GM19452 (cell line): Measurements from ENCODE around the gene ANKRD29.

Source experiments
- ATAC-seq: cut with Tn5 transposase; IDR thresholded peaks from one replicate; pipeline ENCODE4 v1.9.1; 2021; ENCODE audit not compliant: unreplicated experiment

Gene ANKRD29

DNA sequence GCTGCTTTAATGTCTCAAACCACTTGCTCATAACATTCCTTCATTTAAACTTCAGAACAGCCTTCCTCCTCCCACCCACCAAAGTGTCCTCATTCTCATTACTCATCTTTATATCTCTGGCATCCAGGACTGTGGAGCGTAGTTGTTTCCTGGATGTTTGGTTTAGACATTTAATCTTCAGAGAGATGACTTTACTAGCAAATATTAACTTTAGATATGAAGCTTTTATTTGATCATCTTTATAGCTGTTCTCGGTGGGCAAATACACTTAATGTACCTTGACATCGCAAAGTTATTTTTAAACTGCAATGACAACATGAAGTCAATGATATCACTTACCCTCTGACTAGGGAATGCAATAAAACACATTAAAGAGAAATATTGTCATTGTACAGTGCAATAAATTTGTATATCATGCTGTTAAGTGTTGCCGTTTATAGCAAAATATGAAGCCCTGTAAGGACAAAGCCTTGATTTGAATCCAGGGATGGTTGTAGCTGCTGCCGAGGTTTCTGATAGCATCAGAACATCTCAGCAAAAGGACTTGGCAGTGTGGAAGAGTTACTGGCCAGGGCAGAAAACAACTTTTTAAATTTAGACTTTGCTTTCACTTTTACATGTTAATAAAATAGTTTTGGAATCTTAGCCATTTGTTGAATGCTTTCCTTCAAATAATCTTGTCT is 21.9 kb upstream of the ANKRD29 start:
- ATAC-seq, result no peak

DNA sequence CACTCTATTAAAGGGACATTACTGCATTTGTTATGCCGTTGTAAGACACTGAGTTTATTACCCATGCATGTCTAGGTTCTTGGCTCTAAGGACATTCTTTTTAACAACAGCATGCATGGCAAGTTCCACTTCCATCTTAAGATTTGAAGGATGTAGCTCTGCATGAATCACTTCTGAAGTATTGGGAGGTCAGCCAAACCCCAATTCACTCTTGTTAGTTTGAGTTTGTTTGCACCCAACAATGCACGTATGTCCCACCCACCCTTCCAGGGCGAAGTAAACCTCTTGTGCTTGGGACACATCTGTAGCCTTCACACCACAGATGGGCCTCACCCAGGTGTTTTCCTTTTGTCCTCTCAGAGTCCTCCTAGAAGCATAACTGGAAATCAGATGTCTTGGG is 21.0 kb upstream of the ANKRD29 start:
- no peak for ATAC-seq

DNA sequence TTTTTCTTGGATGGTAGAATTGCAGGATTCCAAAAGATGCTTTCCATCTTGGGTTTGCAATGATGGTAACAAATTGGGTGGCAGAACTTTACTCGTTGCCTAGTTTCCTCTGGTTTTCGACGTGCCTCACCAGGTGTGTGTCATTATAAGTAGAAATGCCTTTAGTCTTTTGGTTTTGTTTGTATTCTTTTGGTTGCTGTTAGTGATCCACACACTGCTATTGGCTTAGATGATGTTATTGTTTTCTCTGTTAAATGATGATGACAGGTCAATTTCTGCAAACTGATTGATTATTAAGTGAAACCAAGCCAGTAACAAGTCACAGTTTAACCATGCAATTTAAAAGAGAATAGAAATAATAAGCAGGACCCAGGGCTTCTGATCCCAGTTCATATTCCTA is 20.4 kb upstream of the ANKRD29 start:
- no peak for ATAC-seq

DNA sequence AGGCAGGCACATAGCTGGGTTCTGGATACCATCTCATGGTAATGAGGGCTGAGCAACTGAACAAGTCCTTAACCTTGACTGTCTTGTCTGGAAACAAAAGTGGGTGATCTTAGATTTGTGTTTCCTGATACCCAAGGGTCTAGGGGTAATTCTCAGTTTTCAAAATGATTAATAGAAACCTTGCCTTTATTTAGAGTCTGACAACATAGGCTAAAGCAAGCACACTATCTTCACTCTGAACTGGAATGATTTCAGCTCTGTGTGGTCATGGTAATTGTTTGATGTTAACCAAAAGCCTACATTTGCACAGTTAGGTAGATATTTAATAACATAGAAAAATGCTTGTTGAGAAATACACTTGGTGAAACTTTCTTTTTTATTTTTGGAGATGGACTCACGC is 19.8 kb upstream of the ANKRD29 start:
- no peak for ATAC-seq

DNA sequence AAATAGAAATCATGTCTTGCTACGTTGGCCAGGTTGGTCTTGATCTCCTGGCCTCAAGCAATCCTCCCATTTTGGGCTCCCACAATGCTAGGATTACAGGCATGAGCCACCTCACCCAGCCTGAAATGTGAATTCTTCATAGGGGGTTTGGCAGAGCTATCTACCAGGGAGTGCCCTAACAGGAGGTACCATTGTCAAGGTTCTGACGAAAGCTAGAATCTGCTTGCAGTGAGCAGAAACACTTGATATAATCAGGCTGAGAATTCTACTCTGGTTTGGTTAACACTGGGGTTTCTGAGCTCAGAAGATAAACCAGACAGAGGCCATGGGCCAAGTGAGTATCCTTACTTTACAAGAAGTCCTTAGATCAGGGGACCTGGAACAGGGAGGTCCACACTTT is 19.3 kb upstream of the ANKRD29 start:
- no peak for ATAC-seq

DNA sequence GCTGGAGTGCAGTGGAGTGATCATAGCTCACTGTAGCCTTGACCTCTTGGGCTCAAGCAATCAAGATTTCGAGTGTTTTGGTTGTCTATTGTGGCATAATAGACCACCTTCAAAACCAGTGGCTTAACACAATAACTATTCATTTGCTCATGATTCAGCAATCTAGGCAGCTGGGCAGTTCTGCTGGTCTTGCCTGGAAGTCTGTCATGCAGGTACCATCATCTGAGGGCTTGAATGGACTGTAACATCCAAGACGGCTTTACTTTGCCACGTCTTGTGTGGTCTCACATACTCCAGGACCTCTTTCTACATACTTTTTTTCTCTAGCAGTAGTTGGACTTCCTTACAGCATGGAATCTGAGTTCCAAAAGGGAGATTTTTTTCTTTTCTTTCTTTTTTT is 13.2 kb upstream of the ANKRD29 start:
- ATAC-seq, result no peak

DNA sequence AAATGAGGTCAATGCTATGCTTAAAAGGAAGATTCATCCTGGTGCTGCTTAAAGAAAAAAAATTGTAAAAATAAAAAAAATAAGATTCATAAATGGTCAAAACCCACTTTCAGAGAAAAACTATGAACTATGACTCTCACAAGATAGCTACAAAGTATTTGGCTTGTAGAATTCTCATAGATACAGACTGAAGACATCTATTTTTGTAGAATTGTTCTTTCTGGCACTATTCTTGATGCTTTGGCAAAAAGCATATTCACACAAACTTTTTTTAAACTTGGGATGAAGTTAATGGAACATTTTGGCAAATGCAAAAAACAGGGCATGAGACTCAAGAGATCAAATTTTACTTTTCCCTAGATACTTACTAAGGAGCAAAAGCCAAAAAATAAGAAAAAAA is 12.5 kb upstream of the ANKRD29 start:
- ATAC-seq, result no peak

DNA sequence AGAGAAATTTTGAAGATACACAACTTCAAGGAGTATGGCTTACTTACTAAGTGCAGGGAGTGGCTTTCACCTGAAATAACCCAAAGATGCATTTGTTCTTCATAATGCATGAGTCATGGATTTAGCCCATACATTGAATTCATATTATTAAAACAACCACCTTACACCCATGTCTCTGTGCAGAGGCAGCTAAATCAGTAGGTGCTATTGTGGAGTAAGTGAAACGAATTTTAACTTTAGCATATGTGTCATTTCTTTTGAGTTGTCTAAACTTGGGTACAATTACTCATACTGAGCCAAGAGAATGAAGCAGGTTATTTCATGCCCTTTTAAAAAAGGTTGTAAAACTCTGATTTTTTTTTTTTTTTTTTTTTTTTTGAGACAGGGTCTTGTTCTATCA is 11.0 kb upstream of the ANKRD29 start:
- ATAC-seq, result no peak

DNA sequence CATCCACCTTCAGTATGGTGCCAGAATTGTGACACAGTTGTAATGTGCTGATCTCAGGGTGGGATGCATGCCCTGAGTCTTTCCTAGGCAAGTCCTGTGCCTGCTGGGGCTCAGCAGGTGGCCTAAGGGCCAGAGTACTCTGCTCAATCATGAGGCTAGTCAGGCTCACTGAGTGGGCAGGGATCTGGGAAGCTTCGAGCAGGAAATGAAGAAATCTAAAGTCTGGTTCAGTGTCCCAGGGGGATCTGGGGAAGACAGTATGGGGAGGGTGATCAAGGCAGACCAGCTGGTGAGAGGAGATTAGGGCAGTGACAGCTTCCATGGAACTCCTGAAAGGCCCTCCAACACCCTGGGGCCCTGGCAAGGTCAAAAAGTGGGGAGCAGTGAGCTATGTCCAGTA is 8.9 kb upstream of the ANKRD29 start:
- no peak for ATAC-seq

DNA sequence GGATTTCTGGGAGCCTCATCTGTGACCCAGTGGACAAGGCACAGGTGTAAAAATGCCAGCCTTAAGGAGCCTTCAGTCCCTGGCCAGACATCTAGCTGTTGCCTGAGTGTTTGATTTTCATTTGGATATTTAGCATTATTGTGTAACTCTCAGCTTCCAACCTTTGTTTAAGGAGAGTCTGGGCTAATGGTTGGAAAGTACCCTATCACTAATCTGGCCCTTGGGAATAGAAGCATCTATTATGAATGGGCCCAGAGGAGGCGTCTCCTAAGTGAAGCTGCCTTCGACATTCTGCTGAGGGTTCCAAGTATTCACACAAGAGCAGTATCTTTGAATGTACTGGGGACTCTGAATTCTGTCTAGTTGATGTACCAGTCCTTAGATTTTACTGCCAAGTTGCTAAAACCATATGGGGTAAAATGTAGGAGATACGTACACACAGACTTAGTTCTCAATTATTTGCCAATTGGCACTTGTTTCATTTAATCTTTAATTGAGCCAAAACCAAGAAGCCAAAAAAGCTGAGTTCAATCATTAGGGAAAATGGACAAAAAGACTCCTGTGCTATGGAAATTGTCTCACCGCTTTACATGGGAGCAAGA is 7.2 kb upstream of the ANKRD29 start:
- ATAC-seq, result no peak

DNA sequence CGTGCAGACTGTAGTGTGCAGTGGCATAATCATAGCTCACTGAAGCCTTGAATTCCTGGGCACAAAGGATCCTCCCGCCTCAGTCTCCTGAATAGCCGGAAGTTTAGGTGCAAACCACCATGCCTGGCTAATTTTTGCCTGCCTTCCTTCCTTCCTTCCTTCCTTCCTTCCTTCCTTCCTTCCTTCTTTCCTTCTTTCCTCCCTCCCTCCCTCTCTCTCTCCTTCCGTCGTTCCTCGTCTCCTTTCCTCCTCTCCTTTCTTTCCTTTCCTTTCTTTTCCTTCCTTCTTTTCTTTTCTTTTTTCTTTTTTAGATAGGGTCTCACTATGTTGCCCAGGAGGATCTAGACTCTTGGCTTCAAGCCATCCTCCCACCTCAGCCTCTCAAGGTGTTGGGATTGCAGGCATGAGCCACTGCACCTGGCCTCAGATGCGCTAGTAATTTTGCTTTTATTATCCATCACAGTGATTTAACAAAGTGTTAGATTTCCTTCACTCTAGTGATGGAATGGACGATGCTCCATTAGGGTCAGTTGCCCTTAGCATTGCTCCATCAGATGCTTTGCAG is 6.6 kb upstream of the ANKRD29 start:
- ATAC-seq, result no peak

DNA sequence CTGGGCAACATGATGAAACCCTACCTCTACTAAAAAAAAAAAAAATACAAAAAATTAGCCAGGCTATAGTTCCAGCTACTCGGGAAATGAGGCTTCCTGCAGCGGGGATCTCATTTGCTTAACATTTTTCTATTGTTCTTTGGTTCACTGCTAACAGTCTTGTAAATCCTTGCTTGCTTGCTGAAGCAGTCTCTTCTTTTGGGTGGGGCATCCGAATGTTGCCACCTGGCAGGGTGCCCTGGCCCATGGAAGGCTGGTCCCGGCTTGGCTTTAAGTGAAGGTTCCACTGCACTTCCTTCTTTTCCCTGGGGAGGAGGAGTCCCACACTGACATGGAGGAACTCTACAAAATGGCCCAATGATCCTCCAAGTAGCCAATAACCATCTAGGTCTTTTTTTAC is 6.0 kb upstream of the ANKRD29 start:
- ATAC-seq, result no peak

DNA sequence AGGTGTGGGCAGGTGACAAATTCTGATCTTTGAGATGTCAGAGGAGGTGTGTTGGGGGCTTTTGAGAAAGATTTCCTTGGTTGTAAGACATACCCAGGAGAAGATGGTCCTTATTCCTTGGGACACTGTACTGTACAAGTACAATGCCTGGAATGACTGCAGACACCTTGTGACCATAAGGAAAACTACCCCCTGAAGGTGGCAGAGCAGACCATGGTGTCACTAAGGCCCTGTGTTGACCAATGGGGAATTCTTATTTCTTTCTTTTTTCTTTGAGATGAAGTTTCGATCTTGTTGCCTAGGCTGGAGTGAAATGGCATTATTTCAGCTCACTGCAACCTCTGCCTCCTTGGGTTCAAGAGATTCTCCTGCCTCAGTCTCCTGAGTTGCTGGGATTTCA is 4.4 kb upstream of the ANKRD29 start:
- no peak for ATAC-seq

DNA sequence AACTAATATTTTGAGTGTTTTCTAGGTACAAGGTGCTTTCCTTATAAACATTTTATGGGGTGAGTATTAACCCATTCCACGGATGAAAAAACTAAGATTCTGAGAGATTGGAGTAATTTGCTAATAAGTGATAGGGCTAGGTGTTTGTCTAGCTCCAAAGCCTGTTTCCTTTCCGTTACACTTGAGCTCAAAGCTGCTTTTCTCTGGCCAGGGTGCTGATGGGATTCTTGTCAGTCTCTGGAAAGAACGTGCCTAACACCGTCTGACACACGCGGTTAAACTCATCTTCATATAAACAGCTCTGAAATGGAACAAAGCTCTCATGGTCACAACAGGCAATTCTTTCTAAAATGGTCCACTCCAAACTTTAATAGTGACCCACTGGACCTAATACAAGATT is 2.0 kb upstream of the ANKRD29 start:
- ATAC-seq, result no peak

DNA sequence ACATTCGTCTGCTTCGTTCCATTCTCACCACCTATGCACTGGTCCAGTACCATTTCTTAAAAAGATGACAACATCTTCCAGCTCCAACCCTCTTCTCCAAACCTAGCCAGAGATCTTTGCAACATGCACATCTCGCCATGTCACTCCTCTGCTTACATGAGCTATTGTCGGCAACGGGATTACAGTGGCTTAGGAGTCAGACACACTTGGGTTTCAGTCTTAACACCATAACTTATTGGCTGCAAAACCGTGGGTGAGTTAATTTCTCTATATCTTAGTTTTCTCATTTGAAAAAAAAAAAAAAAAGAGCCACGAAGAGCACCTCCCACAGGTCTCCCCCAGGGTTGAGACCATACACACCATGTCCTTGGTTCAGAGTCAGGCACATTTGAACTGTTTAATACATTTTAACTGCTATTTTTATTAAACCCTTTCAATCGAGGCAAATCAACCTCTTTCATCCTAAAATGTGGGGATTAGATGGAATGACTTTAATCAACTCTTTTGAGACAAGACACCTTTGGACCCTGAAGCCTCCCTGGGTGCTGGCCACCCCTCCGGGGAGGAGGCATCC is 889 bp downstream of the ANKRD29 start:
- ATAC-seq, result no peak

DNA sequence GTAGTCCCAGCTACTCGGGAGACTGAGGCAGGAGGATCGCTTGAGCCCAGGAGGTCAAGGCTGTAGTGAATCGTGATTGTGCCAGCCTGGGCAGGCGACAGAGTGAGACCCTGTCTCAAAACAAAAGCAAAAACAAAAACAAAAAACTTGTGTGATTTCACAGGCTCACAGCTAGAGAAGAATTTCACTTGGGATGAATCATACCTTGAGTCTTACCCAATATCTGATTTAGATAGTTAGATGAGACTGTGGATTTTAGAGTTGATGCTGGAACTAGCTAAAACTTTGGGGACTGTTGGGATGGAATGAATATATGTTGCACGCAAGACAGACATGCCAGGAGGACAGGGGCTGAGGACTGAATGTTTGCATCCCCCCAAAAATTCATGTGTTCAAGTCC is 4.4 kb downstream of the ANKRD29 start:
- ATAC-seq, result no peak

DNA sequence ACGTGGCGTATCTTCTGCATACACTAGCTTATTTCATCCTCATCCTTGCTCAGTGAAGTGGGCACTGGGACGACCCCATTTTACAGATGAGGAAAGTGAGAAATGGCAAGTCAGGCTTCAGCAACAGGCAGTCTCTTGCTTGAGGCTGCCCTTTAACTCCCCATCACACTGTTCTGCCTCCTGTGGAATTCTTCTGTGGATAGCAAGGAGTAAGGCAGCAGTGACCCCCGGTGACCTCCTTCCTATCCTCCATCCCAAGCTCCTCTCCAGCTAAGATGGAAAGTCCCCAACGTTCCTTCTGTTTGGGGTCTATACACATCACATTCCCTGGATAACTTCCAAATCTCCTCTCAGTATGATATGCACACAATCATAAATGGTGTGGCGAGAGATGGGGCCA is 10.5 kb downstream of the ANKRD29 start:
- ATAC-seq, result no peak

DNA sequence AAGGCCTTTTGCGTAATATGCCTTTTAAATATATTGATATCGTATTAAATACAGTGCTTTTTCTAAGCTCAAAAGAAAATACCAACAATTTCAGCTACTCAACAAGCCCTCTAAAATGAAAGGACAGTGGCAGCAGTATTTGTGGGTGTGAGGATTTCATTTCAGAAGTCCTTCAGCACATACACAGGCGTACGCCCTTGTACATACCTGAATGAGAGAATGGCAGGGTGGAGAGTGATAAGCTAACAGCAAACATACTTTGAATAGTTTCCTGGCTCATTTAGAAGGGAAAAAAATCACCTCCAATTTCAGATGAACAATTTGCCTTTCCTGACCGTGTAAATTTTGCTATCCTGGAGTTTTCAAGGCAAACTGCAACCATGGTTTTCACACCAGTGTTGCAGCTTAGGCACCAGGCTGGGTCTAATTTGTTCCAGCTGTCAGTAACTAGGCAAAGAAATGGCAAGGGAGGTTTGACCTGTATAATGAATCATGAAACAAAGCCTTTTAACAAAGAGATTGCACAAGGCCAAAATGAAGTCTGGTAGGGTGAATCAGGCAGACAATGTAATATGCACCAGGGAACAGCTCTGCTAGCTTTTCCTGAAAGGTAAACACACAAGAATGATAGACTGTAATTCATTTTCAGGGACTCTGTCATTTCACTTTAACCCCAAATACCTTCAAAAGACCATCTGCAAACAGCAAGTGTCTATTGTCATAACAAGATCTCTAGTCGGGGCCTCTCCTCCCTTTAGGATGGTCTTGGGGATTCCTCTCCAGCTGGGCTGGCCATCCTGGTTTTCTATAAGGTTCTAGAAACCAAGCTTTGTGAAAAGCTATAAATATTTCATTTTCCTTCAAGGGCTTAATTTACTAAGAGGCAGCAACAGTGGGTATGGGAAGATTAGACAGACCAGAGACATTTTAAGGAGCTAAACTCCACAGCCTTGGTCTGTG is 11.5 kb downstream of the ANKRD29 start:
- ATAC-seq, result no peak

DNA sequence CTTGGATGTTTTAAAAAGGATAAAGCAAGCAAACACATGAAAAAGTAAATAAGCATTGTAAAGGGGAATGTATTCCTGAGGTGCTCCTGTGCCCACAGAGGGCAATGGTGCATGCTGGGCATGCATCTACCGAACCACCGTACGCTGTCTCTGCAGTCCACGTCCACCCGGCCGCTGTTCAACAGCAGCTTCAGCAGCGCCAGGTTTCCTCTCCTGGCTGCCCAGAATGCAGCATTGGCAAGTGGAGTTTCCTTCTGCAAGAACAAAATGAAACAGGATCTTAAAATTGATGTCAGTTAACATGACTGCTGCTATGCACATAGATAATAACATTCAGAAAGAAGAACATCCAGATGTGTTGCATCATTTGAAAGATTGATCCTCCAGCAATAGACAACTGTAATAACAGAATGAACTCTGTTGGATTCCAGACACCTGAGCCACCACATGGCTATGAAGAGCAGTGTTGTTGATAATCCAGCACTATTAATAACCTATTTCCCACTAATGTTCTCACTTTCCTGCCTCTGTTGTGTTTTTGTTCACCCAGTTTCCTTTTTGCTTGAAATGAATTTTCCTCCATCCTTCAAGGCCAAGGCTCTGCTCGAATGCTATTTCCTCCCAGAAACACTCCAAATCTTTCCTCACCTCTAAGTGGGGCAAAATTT is 13.6 kb downstream of the ANKRD29 start:
- ATAC-seq, result no peak

DNA sequence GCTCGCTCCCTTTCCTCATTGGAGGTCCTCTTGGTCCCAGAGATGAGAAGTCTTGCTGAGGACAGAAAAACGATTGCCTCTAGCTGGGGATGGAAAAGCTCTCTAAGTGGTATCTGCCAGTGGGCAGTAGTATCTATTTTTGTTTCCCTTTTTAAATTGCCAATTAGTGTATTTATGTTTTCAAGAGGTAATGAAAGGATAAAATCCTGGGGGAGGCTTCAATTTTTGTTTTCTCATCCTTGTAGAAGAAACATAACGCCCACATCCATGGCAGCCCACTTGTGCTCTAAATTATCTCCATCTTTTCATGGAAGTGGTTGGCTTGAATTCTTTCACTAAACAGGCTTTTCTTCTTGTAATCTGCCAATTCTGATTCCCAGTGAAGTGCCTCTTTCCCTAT is 14.3 kb downstream of the ANKRD29 start:
- no peak for ATAC-seq

DNA sequence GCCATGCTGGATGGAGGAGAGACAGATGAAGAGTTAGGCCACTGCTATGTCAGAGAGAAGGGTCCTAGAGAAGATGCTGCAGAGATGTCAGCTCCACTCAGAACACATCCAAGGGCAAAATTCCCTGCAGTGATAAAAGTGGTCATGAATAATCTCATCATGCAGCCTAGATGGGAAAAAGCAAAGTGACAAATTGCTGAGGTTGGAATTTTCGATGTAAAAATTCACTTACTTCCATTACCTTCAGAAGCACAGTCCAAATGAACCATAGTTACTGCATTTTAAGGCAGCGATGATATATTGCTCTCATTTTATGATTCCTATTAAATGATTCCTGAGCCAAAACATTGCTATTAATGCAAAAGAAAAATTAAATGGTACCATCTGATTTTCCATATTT is 16.4 kb downstream of the ANKRD29 start:
- no peak for ATAC-seq
